ENCODE results near the gene CACNG3.

CACNG3 gene

DNA sequence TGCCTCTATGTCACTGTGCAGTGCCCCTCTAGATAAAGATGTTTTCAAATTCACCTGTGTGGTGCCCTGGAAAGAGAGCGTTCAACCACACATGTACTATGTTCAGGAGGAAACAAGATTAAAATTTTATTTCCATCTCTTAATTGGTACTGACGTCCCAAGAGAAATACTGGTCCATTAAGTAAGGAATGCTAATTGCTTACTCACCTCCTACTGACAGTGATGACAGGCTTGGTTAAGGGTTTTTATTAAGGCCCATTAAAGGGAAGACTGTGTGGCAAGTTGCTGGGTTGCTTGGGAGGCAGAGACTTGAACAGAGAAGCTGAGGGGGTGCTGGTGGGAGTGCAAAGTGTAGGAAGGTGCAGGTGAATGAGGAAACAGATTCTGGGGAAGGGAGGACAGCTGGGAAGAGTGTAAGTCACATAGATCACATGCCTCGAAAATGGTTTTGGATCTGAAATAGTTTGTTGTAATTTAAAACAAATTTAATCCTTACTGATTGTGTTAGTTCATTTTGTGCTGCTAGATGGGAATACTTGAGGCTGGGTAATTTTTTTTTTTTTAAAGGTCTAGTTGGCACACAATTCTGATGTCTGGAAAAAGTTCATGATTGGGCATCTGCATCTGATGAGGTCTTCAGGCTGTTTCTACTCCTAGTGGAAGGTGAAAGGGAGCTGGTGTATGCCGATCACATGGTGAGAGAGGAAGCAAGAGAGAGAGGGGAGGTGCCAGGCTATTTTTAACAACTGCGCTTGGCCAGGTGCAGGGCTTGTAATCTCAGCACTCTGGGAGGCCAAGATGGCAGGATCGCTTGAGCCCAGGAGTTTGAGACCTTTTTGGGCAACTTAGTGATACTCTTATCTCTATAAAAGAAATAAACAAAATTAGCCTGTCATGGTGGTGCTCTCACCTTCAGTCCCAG is 140.5 kb downstream of the CACNG3 start:
- no peak for DNase-seq (ENCODE audit: low read depth)

- DNase-seq (ENCODE audit: low read depth), result no peak
Measured at GRCh38 chr16:24409045-24409444, 152.9 kb downstream of the CACNG3 start.
